MM.1S (cell line): ENCODE results near the gene TCF20.

Experiments
- EZH2 ChIP-seq: fragments of 300-600 bp; sonication (generic); optimal IDR thresholded peaks from 2 replicates; pipeline ENCODE3; 2017; ENCODE audit warnings: low read depth, mild to moderate bottlenecking, antibody characterized with exemption, low read length, mixed read lengths
- EZH2phosphoT487 ChIP-seq: fragments of 300-600 bp; sonication (generic); IDR thresholded peaks from 2 replicates; pipeline ENCODE4 v1.6.1; 2018; ENCODE audit warnings: antibody characterized with exemption, low read length
- TF ChIP-seq, protein P1 (sequence below): fragments of 300-600 bp; sonication (generic); IDR thresholded peaks from 2 replicates; pipeline ENCODE4 v1.5.1; 2016; ENCODE audit warnings: antibody characterized with exemption, low read length, mixed read lengths

DNA sequence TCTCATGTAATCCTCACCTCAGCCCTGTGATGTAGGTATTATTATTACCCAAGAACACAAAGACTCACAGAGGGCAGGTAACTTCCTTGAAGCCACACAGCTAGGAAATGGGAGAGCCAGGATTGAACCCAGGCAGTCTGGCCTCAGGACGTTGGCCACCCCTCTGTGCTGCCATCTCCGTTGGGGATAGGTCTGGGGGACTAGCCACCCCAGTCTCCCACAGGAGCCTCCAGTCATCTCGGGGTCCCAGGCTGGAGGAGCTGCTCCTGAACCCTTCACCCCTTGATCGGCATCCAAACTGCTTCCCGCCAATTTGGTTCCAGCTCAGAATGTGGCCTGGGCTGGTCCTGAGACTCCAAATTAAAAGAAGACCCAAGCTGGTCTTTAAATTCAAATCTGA is 10.4 kb upstream of the TCF20 start:
- no peak for TF ChIP-seq EZH2
- TF ChIP-seq, protein P1, sequence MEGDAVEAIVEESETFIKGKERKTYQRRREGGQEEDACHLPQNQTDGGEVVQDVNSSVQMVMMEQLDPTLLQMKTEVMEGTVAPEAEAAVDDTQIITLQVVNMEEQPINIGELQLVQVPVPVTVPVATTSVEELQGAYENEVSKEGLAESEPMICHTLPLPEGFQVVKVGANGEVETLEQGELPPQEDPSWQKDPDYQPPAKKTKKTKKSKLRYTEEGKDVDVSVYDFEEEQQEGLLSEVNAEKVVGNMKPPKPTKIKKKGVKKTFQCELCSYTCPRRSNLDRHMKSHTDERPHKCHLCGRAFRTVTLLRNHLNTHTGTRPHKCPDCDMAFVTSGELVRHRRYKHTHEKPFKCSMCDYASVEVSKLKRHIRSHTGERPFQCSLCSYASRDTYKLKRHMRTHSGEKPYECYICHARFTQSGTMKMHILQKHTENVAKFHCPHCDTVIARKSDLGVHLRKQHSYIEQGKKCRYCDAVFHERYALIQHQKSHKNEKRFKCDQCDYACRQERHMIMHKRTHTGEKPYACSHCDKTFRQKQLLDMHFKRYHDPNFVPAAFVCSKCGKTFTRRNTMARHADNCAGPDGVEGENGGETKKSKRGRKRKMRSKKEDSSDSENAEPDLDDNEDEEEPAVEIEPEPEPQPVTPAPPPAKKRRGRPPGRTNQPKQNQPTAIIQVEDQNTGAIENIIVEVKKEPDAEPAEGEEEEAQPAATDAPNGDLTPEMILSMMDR, result no peak
- TF ChIP-seq EZH2phosphoT487, result no peak
